HEK293 (cell line): ENCODE measurements around the gene DUSP3.
A peak's percentile ranks its signal among the peaks of the same experiment; 100 is the strongest.

ENCODE experiments used
- CTCF ChIA-PET: fragments of 350-600 bp; formaldehyde crosslinking; extraction: SDS; loops from one replicate; lab custom pipeline; 2021; ENCODE audit warnings: antibody characterized with exemption; lab: Yijun Ruan, JAX
- POLR2A ChIA-PET: fragments of 300-600 bp; formaldehyde crosslinking; extraction: SDS; loops from one replicate; lab custom pipeline; 2020; ENCODE audit warnings: antibody characterized with exemption, inconsistent platforms; lab: Yijun Ruan, JAX
- H3K27ac ChIP-seq: fragments of 200-500 bp; sonication (Bioruptor generic); 2 replicates; pipeline ENCODE4 v1.5.1; 2014; ENCODE audit warnings: low read depth, low read length, control low read depth, inconsistent platforms; ENCODE audit errors: extremely low read depth
- H3K36me3 ChIP-seq, 2 experiments: fragments of 200-500 bp in 1 of 2; sonication (Bioruptor generic) in 1 of 2; 1 replicate in 1 of 2; 2 replicates in 1 of 2; pipeline ENCODE4 v1.5.1; 2014 to 2017; ENCODE audit warnings: inconsistent platforms in 2 of 2, low read length in 2 of 2; ENCODE audit not compliant: control insufficient read depth in 2 of 2, insufficient read depth in 1 of 2
- H3K4me1 ChIP-seq: fragments of 200-500 bp; sonication (Bioruptor generic); 2 replicates; pipeline ENCODE4 v1.5.1; 2014; ENCODE audit warnings: mild to moderate bottlenecking, low read length, inconsistent platforms; ENCODE audit not compliant: control insufficient read depth, insufficient read depth
- H3K4me3 ChIP-seq: 2 replicates; pipeline ENCODE4 v1.5.1; 2011; ENCODE audit warnings: low read depth, mild to moderate bottlenecking, control low read depth, low read length, moderate library complexity
- H3K9me3 ChIP-seq: fragments of 200-500 bp; sonication (Bioruptor generic); 2 replicates; pipeline ENCODE4 v1.5.1; 2014; ENCODE audit warnings: low read depth, low read length, inconsistent platforms; ENCODE audit not compliant: control insufficient read depth, insufficient read depth
- FEZF1 ChIP-seq: fragments of 450-650 bp; formaldehyde crosslinking; IDR thresholded peaks from 2 replicates; pipeline ENCODE4 v1.5.1; 2016; ENCODE audit warnings: missing biosample characterization, missing genetic modification characterization
- GLI4 ChIP-seq: fragments of 450-650 bp; formaldehyde crosslinking; IDR thresholded peaks from 2 replicates; pipeline ENCODE4 v1.5.1; 2016; ENCODE audit warnings: missing biosample characterization, missing genetic modification characterization
- GLIS2 ChIP-seq: fragments of 450-650 bp; formaldehyde crosslinking; IDR thresholded peaks from 2 replicates; pipeline ENCODE4 v1.5.1; 2016; ENCODE audit warnings: missing biosample characterization, missing genetic modification characterization
- MYNN ChIP-seq: fragments of 450-650 bp; formaldehyde crosslinking; IDR thresholded peaks from 2 replicates; pipeline ENCODE4 v1.5.1; 2016; ENCODE audit warnings: missing biosample characterization, missing genetic modification characterization, borderline replicate concordance
- MZF1 ChIP-seq: fragments of 450-650 bp; formaldehyde crosslinking; IDR thresholded peaks from 2 replicates; pipeline ENCODE4 v1.5.1; 2017; ENCODE audit warnings: missing biosample characterization, missing genetic modification characterization, borderline replicate concordance
- PRDM1 ChIP-seq: fragments of 450-650 bp; formaldehyde crosslinking; IDR thresholded peaks from 2 replicates; pipeline ENCODE4; 2016; ENCODE audit warnings: missing biosample characterization, missing genetic modification characterization
- SCRT1 ChIP-seq: fragments of 450-650 bp; formaldehyde crosslinking; IDR thresholded peaks from 2 replicates; pipeline ENCODE4 v1.5.1; 2016; ENCODE audit warnings: missing biosample characterization, missing genetic modification characterization, borderline replicate concordance
- SP2 ChIP-seq: fragments of 450-650 bp; formaldehyde crosslinking; IDR thresholded peaks from 2 replicates; pipeline ENCODE4 v1.5.1; 2016; ENCODE audit warnings: missing biosample characterization, missing genetic modification characterization
- TCF7L2 ChIP-seq: IDR thresholded peaks from 2 replicates; pipeline ENCODE4 v1.6.1; 2011; ENCODE audit warnings: low read depth, mild to moderate bottlenecking, inconsistent platforms, low read length, moderate library complexity, borderline replicate concordance
- TRIM28 ChIP-seq: IDR thresholded peaks from 2 replicates; pipeline ENCODE4 v1.6.1; 2011; ENCODE audit warnings: low read length, control low read depth, borderline replicate concordance
- ZFHX2 ChIP-seq: fragments of 450-650 bp; formaldehyde crosslinking; conservative IDR thresholded peaks from 2 replicates; pipeline ENCODE4 v1.5.1; 2016; ENCODE audit warnings: missing biosample characterization, missing genetic modification characterization
- ZNF112 ChIP-seq: fragments of 450-650 bp; formaldehyde crosslinking; IDR thresholded peaks from 2 replicates; pipeline ENCODE4 v1.5.0; 2017; ENCODE audit warnings: missing biosample characterization, missing genetic modification characterization
- ZNF121 ChIP-seq: fragments of 450-650 bp; formaldehyde crosslinking; IDR thresholded peaks from 2 replicates; pipeline ENCODE4 v1.5.1; 2016; ENCODE audit warnings: missing biosample characterization, missing genetic modification characterization
- ZNF133 ChIP-seq: fragments of 450-650 bp; formaldehyde crosslinking; IDR thresholded peaks from 2 replicates; pipeline ENCODE4 v1.5.1; 2016; ENCODE audit warnings: missing biosample characterization, missing genetic modification characterization
- ZNF140 ChIP-seq: fragments of 450-650 bp; formaldehyde crosslinking; IDR thresholded peaks from 2 replicates; pipeline ENCODE4 v1.5.1; 2016; ENCODE audit warnings: missing biosample characterization, missing genetic modification characterization
- ZNF146 ChIP-seq: fragments of 450-650 bp; formaldehyde crosslinking; IDR thresholded peaks from 2 replicates; pipeline ENCODE4 v1.5.1; 2016; ENCODE audit warnings: missing biosample characterization, missing genetic modification characterization
- ZNF155 ChIP-seq: fragments of 450-650 bp; formaldehyde crosslinking; IDR thresholded peaks from 2 replicates; pipeline ENCODE4 v1.5.1; 2016; ENCODE audit warnings: missing biosample characterization, missing genetic modification characterization
- ZNF202 ChIP-seq: fragments of 450-650 bp; formaldehyde crosslinking; IDR thresholded peaks from 2 replicates; pipeline ENCODE4 v1.5.1; 2016; ENCODE audit warnings: missing biosample characterization, missing genetic modification characterization, borderline replicate concordance
- ZNF223 ChIP-seq: fragments of 450-650 bp; formaldehyde crosslinking; IDR thresholded peaks from 2 replicates; pipeline ENCODE4 v1.5.1; 2016; ENCODE audit warnings: missing biosample characterization, missing genetic modification characterization
- ZNF350 ChIP-seq: fragments of 450-650 bp; formaldehyde crosslinking; IDR thresholded peaks from 2 replicates; pipeline ENCODE4 v1.5.0; 2017; ENCODE audit warnings: missing biosample characterization, mild to moderate bottlenecking, missing genetic modification characterization
- ZNF394 ChIP-seq: fragments of 450-650 bp; formaldehyde crosslinking; IDR thresholded peaks from 2 replicates; pipeline ENCODE4 v1.5.1; 2016; ENCODE audit warnings: missing biosample characterization, missing genetic modification characterization, mild to moderate bottlenecking, moderate library complexity, borderline replicate concordance
- ZNF560 ChIP-seq: fragments of 450-650 bp; formaldehyde crosslinking; IDR thresholded peaks from 2 replicates; pipeline ENCODE4 v1.5.1; 2017; ENCODE audit warnings: missing biosample characterization, missing genetic modification characterization, borderline replicate concordance
- ZNF585B ChIP-seq: fragments of 450-650 bp; formaldehyde crosslinking; IDR thresholded peaks from 2 replicates; pipeline ENCODE4 v1.5.1; 2016; ENCODE audit warnings: missing biosample characterization, missing genetic modification characterization
- ZNF654 ChIP-seq: fragments of 450-650 bp; formaldehyde crosslinking; IDR thresholded peaks from 2 replicates; pipeline ENCODE4 v1.5.1; 2016; ENCODE audit warnings: low read depth, missing biosample characterization, missing genetic modification characterization
- ZNF660 ChIP-seq: fragments of 450-650 bp; IDR thresholded peaks from 2 replicates; pipeline ENCODE4 v1.5.1; 2018; ENCODE audit warnings: missing biosample characterization, mild to moderate bottlenecking, missing genetic modification characterization
- ZNF707 ChIP-seq: fragments of 450-650 bp; formaldehyde crosslinking; IDR thresholded peaks from 2 replicates; pipeline ENCODE4 v1.5.1; 2016; ENCODE audit warnings: missing biosample characterization, missing genetic modification characterization
- ZNF776 ChIP-seq: fragments of 450-650 bp; formaldehyde crosslinking; IDR thresholded peaks from 2 replicates; pipeline ENCODE4 v1.5.0; 2017; ENCODE audit warnings: missing biosample characterization, missing genetic modification characterization, borderline replicate concordance
- ZNF830 ChIP-seq: fragments of 450-650 bp; IDR thresholded peaks from 2 replicates; pipeline ENCODE4 v1.5.0; 2018; ENCODE audit warnings: missing biosample characterization, missing genetic modification characterization, low read depth, mild to moderate bottlenecking, moderate library complexity
- ZSCAN23 ChIP-seq: fragments of 450-650 bp; formaldehyde crosslinking; IDR thresholded peaks from 2 replicates; pipeline ENCODE4 v1.5.1; 2016; ENCODE audit warnings: missing biosample characterization, missing genetic modification characterization
- ZSCAN30 ChIP-seq: fragments of 450-650 bp; IDR thresholded peaks from 2 replicates; pipeline ENCODE4 v1.5.1; 2018; ENCODE audit warnings: missing biosample characterization, mild to moderate bottlenecking, missing genetic modification characterization, moderate library complexity
- TF ChIP-seq, protein P1 (sequence below): fragments of 450-650 bp; formaldehyde crosslinking; conservative IDR thresholded peaks from 2 replicates; pipeline ENCODE4 v1.5.1; 2016; ENCODE audit warnings: low read depth, missing biosample characterization, missing genetic modification characterization

Gene DUSP3

GRCh38 chr17:43803758-43804157, 25.0 kb upstream of the DUSP3 start:
- H3K4me3 ChIP-seq, result no peak overlapping the region
- peaks cover 14 to 29% of the 10 kb centered on the region in 2 experiments for H3K36me3 ChIP-seq
- TF ChIP-seq ZNF202 (tag by site-specific recombination) (no peak), TCF7L2 (no peak), ZNF654 (tag by site-specific recombination) (no peak), ZNF776 (no peak), ZFHX2 (tag by site-specific recombination) (peak; percentile 18; the same call in 1 of the 2 replicates), ZNF707 (tag by site-specific recombination) (no peak), ZNF140 (tag by site-specific recombination) (no peak), ZNF155 (tag by site-specific recombination) (no peak)
- H3K4me1 ChIP-seq, result no peaks in the 10 kb centered on the region
- no peaks in the 10 kb centered on the region for H3K9me3 ChIP-seq
- ChIA-PET POLR2A (no interaction called here), CTCF (interaction anchor here (0.7 to 0.8 kb wide), 3 partner anchors 10 to 1216 kb away, joined by 3 read pairs; no protein-coding TSS in a partner anchor)
- H3K27ac ChIP-seq, result no peak overlapping the region

DNA sequence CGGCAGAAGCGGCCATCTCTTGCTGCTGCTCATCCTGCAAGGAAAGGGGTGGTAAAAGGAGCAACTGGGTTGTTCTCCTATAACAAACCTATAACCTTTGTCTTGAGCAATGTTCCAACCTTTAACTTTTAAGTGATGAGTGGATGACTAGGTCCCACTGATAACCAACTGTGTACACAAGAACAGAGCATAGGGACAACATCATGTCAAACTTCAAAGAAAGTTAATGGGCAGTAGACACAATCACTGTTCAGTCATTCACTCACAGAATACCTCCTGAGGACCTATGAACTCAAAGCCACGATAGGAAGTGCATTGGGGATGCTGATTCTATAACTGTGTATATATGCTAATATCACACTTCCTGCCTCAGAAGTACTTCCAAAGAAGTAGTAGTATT, 23.1 kb upstream of the DUSP3 start:
- no peak overlapping the region for H3K27ac ChIP-seq

GRCh38 chr17:43800736-43801135, 22.0 kb upstream of the DUSP3 start:
- H3K36me3 ChIP-seq, result peaks cover 3 to 18% of the 10 kb centered on the region in 2 experiments
- H3K4me3 ChIP-seq, result no peak overlapping the region
- no peak overlapping the region for H3K27ac ChIP-seq
- no peaks in the 10 kb centered on the region for H3K4me1 ChIP-seq
- H3K9me3 ChIP-seq, result no peaks in the 10 kb centered on the region
- ChIA-PET CTCF (interaction anchor here (0.8 to 1.9 kb wide), 2 partner anchors 34 to 46 kb away, joined by 4 to 5 read pairs; partner anchors contain the start of gene CD300LG), POLR2A (no interaction called here)
- TF ChIP-seq ZNF223 (no peak), ZNF112 (tag by site-specific recombination) (no peak), ZNF394 (tag by site-specific recombination) (no peak), ZNF654 (tag by site-specific recombination) (no peak), ZNF133 (no peak), SP2 (no peak), TRIM28 (no peak), GLI4 (tag by site-specific recombination) (no peak), ZNF585B (tag by site-specific recombination) (no peak), ZNF660 (tag by site-specific recombination) (no peak), MYNN (tag by site-specific recombination) (no peak), ZNF830 (tag by site-specific recombination) (no peak)

More for the DNA sequence above, 23.1 kb upstream of the DUSP3 start:
- CTCF ChIA-PET, result interaction anchor here (0.8 to 1.9 kb wide), 2 partner anchors 35 to 45 kb away, joined by 4 to 5 read pairs; partner anchors contain the start of gene CD300LG
- Histone ChIP-seq H3K36me3 (peaks cover 8 to 21% of the 10 kb centered on the region in 2 experiments), H3K4me1 (no peaks in the 10 kb centered on the region), H3K4me3 (no peak overlapping the region), H3K9me3 (no peaks in the 10 kb centered on the region)
- POLR2A ChIA-PET, result interaction anchor here (0.9 kb wide), 1 partner anchor 18 kb away, joined by 4 read pairs; no protein-coding TSS in a partner anchor
- no peak for TF ChIP-seq FEZF1 (tag by site-specific recombination)
- no peak for TF ChIP-seq PRDM1
- TF ChIP-seq GLIS2 (tag by site-specific recombination), result no peak
- no peak for TF ChIP-seq ZNF350 (tag by site-specific recombination)
- TF ChIP-seq, protein P1, sequence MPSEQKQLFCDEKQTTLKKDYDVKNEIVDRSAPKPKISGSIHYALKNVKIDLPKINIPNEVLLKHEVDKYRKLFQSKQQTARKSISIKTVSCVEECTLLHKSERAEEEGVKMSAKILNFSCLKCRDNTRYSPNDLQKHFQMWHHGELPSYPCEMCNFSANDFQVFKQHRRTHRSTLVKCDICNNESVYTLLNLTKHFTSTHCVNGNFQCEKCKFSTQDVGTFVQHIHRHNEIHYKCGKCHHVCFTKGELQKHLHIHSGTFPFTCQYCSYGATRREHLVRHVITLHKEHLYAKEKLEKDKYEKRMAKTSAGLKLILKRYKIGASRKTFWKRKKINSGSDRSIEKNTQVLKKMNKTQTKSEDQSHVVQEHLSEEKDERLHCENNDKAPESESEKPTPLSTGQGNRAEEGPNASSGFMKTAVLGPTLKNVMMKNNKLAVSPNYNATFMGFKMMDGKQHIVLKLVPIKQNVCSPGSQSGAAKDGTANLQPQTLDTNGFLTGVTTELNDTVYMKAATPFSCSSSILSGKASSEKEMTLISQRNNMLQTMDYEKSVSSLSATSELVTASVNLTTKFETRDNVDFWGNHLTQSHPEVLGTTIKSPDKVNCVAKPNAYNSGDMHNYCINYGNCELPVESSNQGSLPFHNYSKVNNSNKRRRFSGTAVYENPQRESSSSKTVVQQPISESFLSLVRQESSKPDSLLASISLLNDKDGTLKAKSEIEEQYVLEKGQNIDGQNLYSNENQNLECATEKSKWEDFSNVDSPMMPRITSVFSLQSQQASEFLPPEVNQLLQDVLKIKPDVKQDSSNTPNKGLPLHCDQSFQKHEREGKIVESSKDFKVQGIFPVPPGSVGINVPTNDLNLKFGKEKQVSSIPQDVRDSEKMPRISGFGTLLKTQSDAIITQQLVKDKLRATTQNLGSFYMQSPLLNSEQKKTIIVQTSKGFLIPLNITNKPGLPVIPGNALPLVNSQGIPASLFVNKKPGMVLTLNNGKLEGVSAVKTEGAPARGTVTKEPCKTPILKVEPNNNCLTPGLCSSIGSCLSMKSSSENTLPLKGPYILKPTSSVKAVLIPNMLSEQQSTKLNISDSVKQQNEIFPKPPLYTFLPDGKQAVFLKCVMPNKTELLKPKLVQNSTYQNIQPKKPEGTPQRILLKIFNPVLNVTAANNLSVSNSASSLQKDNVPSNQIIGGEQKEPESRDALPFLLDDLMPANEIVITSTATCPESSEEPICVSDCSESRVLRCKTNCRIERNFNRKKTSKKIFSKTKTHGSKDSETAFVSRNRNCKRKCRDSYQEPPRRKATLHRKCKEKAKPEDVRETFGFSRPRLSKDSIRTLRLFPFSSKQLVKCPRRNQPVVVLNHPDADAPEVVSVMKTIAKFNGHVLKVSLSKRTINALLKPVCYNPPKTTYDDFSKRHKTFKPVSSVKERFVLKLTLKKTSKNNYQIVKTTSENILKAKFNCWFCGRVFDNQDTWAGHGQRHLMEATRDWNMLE (tag by site-specific recombination), result no peak
- TF ChIP-seq SCRT1 (tag by site-specific recombination), result no peak
- no peak for TF ChIP-seq ZNF146 (tag by site-specific recombination)
- no peak for TF ChIP-seq ZNF121 (tag by site-specific recombination)
- no peak for TF ChIP-seq ZSCAN30
- no peak for TF ChIP-seq MZF1 (tag by site-specific recombination)
- TF ChIP-seq ZSCAN23, result no peak
- no peak for TF ChIP-seq ZNF776
- no peak for TF ChIP-seq ZNF560
